IMR-90 (cell line): ENCODE results near the gene PTX4.

Source experiments
- CEBPB ChIP-seq: IDR thresholded peaks from 2 replicates; pipeline ENCODE4 v1.6.1; 2012; ENCODE audit warnings: low read depth, low read length, improper control_type of control experiment
- CHD1 ChIP-seq: IDR thresholded peaks from 2 replicates; pipeline ENCODE4 v1.6.1; 2012; ENCODE audit warnings: low read depth, low read length, improper control_type of control experiment
- FOS ChIP-seq: fragments of 150-350 bp; IDR thresholded peaks from 2 replicates; pipeline ENCODE4 v1.6.1; 2016; ENCODE audit warnings: low read depth, low read length
- MAZ ChIP-seq: IDR thresholded peaks from 2 replicates; pipeline ENCODE4 v1.6.1; 2012; ENCODE audit warnings: low read depth, mild to moderate bottlenecking, low read length, improper control_type of control experiment, moderate library complexity, borderline replicate concordance
- POLR2A ChIP-seq: IDR thresholded peaks from 2 replicates; pipeline ENCODE4 v1.6.1; 2012; ENCODE audit warnings: mild to moderate bottlenecking, low read depth, low read length
- RCOR1 ChIP-seq: IDR thresholded peaks from 2 replicates; pipeline ENCODE4 v1.6.1; 2012; ENCODE audit warnings: mild to moderate bottlenecking, low read length, improper control_type of control experiment; ENCODE audit not compliant: insufficient replicate concordance
- RFX5 ChIP-seq: IDR thresholded peaks from 2 replicates; pipeline ENCODE4 v1.8.0; 2012; ENCODE audit warnings: low read depth, mild to moderate bottlenecking, low read length, moderate library complexity
- SMC3 ChIP-seq: fragments of 150-350 bp; IDR thresholded peaks from 2 replicates; pipeline ENCODE4 v1.6.1; 2016; ENCODE audit warnings: low read depth, mild to moderate bottlenecking, antibody characterized with exemption, low read length, moderate library complexity
- TF ChIP-seq, protein P1 (sequence below): conservative IDR thresholded peaks from 2 replicates; pipeline ENCODE4 v1.5.1; 2012; ENCODE audit warnings: mild to moderate bottlenecking, low read depth, low read length, improper control_type of control experiment
- TF ChIP-seq, protein P2 (sequence below): fragments of 150-350 bp; IDR thresholded peaks from 2 replicates; pipeline ENCODE4 v1.6.1; 2017; ENCODE audit warnings: mild to moderate bottlenecking, antibody characterized with exemption, low read length, low read depth

DNA sequence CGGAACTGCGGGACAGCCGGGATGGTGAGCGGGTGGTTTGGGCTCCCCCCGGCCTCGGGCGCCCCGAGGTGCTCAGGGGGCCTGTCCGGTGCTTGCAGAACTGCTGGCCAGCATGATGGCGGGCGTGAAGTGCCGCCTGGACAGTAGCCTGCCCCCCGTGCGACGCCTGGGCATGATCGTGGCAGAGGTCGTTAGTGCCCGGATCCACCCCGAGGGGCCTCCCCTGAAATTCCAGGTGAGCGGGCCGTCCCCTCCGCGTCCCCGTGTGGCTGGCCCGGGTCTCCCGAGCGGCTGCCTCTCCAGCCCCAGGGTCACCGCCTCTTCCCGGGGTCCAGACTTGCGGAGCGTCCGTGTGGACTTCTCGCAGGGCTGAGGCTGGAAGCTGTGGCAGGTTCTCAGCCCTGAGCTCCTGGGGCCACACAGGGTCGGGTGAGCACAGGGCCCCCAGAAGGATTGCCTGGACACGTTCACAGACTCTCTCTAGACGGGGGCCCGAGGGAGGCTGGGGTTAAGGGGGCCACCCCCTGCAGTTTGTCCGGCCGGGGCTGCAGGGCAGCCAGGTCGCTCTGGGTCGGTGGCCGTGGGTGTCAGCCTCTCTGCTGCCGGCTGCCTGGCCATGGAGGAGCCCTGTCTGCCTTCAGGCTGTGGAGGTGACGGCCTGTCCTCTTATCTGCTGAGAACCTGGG, 11.9 kb upstream of the PTX4 start:
- TF ChIP-seq FOS (no peak), SMC3 (no peak), MAZ (no peak), POLR2A (no peak), RFX5 (no peak), CEBPB (no peak), CHD1 (no peak), RCOR1 (no peak)
- TF ChIP-seq, protein P1, sequence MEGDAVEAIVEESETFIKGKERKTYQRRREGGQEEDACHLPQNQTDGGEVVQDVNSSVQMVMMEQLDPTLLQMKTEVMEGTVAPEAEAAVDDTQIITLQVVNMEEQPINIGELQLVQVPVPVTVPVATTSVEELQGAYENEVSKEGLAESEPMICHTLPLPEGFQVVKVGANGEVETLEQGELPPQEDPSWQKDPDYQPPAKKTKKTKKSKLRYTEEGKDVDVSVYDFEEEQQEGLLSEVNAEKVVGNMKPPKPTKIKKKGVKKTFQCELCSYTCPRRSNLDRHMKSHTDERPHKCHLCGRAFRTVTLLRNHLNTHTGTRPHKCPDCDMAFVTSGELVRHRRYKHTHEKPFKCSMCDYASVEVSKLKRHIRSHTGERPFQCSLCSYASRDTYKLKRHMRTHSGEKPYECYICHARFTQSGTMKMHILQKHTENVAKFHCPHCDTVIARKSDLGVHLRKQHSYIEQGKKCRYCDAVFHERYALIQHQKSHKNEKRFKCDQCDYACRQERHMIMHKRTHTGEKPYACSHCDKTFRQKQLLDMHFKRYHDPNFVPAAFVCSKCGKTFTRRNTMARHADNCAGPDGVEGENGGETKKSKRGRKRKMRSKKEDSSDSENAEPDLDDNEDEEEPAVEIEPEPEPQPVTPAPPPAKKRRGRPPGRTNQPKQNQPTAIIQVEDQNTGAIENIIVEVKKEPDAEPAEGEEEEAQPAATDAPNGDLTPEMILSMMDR: no peak
- TF ChIP-seq, protein P2, sequence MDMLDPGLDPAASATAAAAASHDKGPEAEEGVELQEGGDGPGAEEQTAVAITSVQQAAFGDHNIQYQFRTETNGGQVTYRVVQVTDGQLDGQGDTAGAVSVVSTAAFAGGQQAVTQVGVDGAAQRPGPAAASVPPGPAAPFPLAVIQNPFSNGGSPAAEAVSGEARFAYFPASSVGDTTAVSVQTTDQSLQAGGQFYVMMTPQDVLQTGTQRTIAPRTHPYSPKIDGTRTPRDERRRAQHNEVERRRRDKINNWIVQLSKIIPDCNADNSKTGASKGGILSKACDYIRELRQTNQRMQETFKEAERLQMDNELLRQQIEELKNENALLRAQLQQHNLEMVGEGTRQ: no peak
